Bronchial epithelial cell (primary cell): ENCODE results near the gene PBRM1. TPM values are rescaled to one million over a fixed set of nuclear protein-coding genes. Genes with fewer than 3 reads are reported as not detected.

Source experiments
- DNase-seq: peaks from one replicate; pipeline ENCODE4 v3.0.0-alpha.2; 2010; ENCODE audit warnings: low read depth
- FAIRE-seq: peaks from 2 replicates; lab custom pipeline; 2011; peaks lifted over from hg19 to GRCh38; lab: Jason Lieb, UNC
- H3K27me3 ChIP-seq: 2 replicates; pipeline ENCODE4 v1.5.1; 2011; ENCODE audit warnings: low read length; ENCODE audit not compliant: control insufficient read depth, insufficient read depth
- H3K36me3 ChIP-seq: 2 replicates; pipeline ENCODE4 v1.5.1; 2011; ENCODE audit warnings: low read length; ENCODE audit not compliant: control insufficient read depth, insufficient read depth
- H3K4me3 ChIP-seq: 2 replicates; pipeline ENCODE4 v1.5.1; 2011; ENCODE audit warnings: mild to moderate bottlenecking, low read depth, low read length, control low read depth
- total RNA-seq: library from RNA; depleted of rRNA; stranded (reverse); fragments of >200 nt; gene quantifications from 2 replicates; pipeline ENCODE4 v1.2.1, GENCODE V29; 2014
- TF ChIP-seq, protein P1 (sequence below): IDR thresholded peaks from 2 replicates; pipeline ENCODE4 v1.5.1; 2011; ENCODE audit warnings: mild to moderate bottlenecking, moderate library complexity, low read length, control low read depth, inconsistent platforms; ENCODE audit not compliant: insufficient read depth, severe bottlenecking

Gene PBRM1
- total RNA-seq, 1 donor from 2014 or later: 95.6 TPM

GRCh38 chr3:52645549-52645948 is 40.2 kb downstream of the PBRM1 start:
- FAIRE-seq (no peak), DNase-seq (peak; percentile 52)
- Histone ChIP-seq H3K27me3 (no peaks in the 10 kb centered on the region), H3K4me3 (no peak overlapping the region), H3K36me3 (peaks cover 9% of the 10 kb centered on the region)
- TF ChIP-seq, protein P1, sequence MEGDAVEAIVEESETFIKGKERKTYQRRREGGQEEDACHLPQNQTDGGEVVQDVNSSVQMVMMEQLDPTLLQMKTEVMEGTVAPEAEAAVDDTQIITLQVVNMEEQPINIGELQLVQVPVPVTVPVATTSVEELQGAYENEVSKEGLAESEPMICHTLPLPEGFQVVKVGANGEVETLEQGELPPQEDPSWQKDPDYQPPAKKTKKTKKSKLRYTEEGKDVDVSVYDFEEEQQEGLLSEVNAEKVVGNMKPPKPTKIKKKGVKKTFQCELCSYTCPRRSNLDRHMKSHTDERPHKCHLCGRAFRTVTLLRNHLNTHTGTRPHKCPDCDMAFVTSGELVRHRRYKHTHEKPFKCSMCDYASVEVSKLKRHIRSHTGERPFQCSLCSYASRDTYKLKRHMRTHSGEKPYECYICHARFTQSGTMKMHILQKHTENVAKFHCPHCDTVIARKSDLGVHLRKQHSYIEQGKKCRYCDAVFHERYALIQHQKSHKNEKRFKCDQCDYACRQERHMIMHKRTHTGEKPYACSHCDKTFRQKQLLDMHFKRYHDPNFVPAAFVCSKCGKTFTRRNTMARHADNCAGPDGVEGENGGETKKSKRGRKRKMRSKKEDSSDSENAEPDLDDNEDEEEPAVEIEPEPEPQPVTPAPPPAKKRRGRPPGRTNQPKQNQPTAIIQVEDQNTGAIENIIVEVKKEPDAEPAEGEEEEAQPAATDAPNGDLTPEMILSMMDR: no peak

DNA sequence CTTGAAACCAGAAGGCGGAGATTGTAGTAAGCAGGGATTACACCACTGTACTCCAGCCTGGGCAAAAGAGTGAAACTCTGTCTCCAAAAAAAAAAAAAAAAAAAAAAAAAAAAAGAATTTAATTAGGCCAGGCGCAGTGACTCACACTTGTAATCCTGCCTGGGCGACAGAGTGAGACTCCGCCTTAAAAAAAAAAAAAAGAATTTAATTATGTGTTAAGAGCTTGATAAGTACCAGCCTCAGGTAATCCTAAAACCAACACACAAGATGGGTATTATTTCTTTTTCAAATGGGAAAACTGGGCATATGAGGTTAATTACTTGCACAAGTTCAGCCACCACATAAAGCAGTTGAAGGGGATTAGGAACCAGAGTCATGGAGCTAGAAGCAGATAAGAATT is 49.0 kb downstream of the PBRM1 start:
- FAIRE-seq (no peak), DNase-seq (peak; percentile 83)
- no peak overlapping the region for H3K4me3 ChIP-seq
- peaks cover 10% of the 10 kb centered on the region for H3K36me3 ChIP-seq
- H3K27me3 ChIP-seq: no peaks in the 10 kb centered on the region
- TF ChIP-seq, protein P1: no peak

DNA sequence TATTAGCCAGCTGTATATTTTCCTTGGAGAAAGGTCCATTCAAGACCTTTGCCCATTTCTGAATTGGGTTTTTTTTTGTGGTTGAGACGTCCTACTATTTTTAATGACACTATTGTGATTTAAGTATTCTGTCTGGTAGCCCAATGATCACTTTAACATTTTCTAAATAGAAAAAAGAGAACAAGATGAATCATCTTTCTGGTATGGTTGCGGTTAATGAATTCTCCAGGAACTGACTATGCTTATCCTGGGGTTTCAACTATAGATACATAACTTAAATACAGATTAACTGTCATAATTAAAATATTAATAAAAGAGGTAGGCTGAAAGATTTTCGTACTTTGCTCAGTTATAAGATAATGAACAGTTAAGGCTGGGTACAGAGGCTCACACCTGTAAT is 51.9 kb downstream of the PBRM1 start:
- TF ChIP-seq, protein P1: no peak
- Histone ChIP-seq H3K4me3 (no peak overlapping the region), H3K36me3 (peaks cover 5% of the 10 kb centered on the region), H3K27me3 (no peaks in the 10 kb centered on the region)
- DNase-seq: no peak
- no peak for FAIRE-seq

- no peaks in the 10 kb centered on the region for H3K27me3 ChIP-seq
- DNase-seq (no peak), FAIRE-seq (no peak)
- H3K4me3 ChIP-seq: no peak overlapping the region
- H3K36me3 ChIP-seq: peaks cover 5% of the 10 kb centered on the region
- TF ChIP-seq, protein P1: no peak
Observed at GRCh38 chr3:52625041-52625440, 60.7 kb downstream of the PBRM1 start.

DNA sequence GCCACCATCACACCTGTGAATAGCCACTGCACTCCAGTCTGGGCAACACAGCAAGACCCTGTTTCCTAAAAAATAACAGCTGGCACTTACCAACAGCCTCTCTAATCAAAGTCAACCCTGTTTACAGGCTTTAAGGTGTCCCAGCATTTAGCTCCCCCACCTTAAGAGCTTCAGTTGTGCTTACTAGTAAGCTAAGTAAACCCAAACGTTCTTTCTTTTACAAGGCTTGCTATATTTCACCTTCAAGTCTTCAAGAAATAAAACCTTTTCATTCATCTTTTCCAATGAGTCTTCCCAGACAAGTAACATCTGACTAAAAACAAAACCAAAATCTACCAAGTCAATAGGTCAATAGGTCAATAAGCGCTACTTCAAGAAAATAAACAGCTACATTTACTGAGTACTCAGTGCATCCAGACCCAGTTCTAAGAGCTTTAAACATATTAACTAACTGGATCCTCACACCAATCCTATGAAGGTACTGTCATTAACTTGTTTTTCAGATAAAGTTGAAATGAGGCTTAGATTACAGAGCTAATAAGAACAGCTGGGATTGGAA is 62.4 kb downstream of the PBRM1 start:
- TF ChIP-seq, protein P1: no peak
- FAIRE-seq (no peak), DNase-seq (no peak)
- Histone ChIP-seq H3K4me3 (no peak overlapping the region), H3K36me3 (peaks cover 8% of the 10 kb centered on the region), H3K27me3 (no peaks in the 10 kb centered on the region)

- DNase-seq: no peak
- no peak overlapping the region for H3K4me3 ChIP-seq
- peaks cover 11% of the 10 kb centered on the region for H3K36me3 ChIP-seq
- no peak for FAIRE-seq
- no peaks in the 10 kb centered on the region for H3K27me3 ChIP-seq
- TF ChIP-seq, protein P1: no peak
Observed at GRCh38 chr3:52620580-52620979, 65.1 kb downstream of the PBRM1 start.
